HS-5 (cell line): Measurements from ENCODE around the gene CACNA1C.
"Not testable (repeated sequence)": the region's sequence is repeated elsewhere in the genome, so short reads cannot be mapped to it uniquely, and the experiment has no call there.

Experiments
- DNase-seq: peaks from one replicate; pipeline ENCODE4 v3.0.0-alpha.2; 2012; ENCODE audit warnings: low read depth

Gene CACNA1C

DNA sequence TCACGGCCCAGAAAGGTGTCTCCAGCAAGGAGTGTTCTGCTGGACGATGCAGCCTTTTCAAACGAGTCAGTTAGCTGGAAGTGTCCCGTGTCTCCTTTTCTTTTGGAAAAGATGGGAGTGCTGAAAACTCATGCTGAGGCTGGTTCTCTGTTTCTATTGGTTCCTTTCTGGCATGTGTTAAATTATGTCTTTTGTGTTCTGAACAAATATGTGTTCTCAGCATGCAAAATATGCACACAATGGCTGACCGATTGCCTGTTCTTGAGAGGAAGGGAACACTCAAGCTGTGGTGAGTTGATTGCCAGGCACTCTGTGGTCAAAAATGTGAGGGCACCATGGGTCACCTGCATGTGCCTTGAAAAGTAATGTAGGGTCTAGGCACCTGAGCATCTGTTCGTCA, 181.3 kb downstream of the CACNA1C start:
- DNase-seq, result no peak

DNA sequence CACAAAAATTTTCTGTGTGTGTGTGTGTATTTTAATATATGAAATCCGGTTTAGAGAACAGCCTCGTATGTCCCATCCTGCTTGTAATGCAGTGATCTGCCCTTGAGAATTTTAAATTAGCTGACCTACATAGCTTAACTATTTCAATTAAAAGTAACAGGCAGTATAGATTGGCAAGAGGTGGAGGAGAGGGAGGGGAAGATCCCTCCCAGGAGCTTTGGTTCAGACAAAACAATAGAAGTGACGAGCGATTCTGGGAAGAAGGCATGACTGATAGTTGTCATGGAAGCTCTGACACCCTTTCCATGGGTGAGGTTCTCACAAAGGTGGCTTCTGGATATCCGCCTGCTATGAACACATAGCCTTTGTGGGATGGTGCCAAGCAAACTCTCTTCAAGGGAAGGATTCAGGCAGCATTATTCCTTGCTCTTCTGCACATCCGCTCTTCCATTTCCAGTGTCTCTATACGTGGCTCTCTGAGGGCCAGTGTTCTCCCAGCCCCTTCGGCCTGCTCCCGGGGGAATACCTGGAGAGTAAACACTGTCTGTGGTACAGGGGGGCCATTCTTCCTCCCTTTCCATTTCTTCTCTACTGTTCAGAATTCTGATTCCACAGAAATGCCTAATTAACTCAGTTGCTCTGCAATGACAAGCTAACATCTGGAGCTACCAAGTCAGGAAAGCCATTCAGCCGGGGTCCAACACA, 182.0 kb downstream of the CACNA1C start:
- no peak for DNase-seq

DNA sequence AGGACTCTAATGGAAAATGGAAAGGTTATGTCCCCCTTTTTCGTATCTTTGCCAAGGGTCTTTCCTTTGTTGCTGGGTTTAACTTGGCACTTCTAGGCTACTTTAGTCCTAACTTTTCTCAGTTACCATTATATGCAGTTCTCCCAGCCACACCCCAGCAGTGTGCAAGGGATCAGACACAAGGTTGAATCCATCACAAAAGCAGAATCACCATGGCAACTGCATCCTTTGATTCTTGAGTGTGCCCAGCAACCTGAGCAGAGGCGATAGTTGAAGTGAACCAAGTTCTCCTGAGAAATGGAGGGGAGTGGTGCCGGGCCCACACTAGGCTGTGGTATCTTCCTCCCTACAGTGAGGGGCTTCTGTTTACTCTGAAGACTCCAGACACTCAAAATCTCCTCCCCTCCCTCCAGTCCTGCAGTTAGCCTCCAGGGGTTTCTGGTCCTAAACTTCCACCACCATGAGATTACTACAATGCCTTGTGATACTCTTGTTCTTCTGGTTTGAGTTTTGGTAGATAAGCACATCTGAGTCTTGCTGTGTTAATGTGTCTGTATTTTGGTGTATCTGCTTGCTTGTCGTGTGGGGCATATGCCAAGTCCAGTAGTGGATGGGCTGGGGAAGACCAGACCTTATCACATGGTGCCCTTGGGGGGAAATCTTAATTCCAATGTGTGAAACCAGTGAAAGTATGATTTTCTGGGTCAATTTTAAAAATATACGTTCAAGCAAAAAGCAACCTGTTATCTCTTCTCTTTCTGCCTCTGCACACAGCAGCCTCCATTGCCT, 183.9 kb downstream of the CACNA1C start:
- no peak for DNase-seq

DNA sequence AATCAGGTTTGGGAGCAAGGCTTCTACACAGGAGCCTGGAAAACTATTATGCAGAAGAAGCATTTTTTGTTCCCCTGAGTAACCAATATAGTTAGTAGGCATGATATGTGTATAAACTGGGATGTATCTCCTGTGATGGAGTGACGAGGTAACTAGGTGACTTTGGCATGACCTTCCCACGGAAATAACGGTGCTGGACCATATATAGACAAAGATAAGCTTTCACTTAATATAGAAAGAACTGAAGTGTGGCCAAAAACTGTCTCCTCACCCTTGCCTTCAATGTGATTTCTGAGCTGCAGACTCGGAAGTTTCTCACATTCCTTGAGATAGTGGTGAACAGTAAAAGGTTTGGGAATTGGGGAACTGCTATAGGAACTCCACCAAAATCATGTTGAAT, 185.3 kb downstream of the CACNA1C start:
- no peak for DNase-seq

DNA sequence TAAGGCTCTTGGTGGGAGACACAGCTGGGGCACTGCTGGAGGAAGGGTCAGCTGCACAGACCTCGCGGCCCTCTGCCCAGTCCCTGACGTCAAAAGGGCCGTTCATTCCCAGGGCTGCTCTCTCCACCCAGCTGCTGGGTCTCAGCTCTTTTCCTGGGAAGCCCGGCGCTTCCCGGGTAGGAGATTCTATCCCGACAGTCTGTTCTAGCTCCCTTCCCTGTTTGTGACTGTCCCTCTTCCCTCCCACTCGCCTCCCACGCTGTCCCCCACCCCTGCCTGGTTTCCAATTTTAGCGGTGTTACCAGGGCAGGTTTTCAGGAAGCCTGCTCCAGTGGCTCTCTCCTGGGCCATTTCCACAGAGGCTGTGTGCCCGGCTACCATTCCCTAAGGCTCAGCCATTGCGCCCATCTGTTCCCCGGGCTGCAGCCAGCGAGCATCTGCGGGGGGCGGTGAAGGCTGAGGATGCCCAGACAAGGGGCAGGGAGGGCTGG, 186.6 kb downstream of the CACNA1C start:
- DNase-seq, result no peak

DNA sequence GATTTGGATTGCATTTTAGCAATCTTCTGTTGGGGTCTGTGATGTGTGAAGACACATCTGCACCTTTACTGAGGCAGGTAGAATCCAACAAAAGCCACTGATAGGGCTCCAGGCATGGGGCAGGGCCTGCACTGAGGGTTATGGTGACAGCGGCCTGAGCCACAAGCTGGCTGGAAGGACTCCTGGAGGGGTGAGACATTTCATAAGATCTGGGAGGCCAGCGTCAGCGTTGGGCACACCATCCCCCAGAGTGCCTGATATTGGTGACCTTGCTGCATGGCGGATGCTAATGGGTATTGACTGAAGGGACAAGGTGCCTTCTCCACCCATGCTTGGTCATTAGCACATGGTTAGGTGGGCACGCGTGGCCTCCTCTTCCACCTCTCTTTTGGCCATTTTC, 187.6 kb downstream of the CACNA1C start:
- DNase-seq, result no peak

DNA sequence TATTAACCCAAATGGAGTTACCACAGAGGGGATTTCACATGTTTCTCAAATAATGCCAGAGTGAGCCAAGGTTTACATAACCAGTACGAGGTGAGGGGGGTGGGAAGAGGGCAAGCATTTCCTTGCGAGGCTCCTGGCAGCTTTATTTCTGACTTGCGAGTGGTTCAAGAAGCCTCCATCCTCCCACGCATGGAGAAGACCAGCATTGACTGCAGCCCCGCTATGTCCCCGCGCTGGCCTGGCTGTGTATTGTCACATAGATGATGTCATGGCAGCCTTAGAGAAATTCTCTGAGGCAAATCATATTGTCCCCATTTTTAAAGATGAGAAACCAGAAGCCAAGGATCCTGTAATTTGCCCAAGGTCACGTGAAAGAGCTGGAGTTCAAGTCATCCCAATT, 188.2 kb downstream of the CACNA1C start:
- DNase-seq, result no peak

DNA sequence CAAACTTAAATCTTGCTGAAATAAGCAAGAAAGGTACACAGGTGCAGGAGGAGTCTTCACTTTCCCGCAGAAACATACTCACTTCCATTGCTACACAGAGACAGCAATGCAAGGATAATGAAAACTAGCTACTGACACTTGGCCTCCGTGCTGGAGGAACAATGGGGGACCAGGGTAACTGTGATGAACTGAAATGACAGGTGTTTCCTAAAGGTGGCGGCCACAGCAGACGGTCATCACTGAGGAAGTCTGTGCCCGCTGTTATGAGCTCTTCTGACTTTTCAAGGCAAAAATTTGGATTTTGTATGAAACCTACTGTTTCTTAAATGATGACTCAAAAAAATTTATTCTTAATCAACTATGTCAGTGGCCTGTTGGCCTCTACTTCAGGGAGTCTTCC, 189.4 kb downstream of the CACNA1C start:
- DNase-seq, result no peak

DNA sequence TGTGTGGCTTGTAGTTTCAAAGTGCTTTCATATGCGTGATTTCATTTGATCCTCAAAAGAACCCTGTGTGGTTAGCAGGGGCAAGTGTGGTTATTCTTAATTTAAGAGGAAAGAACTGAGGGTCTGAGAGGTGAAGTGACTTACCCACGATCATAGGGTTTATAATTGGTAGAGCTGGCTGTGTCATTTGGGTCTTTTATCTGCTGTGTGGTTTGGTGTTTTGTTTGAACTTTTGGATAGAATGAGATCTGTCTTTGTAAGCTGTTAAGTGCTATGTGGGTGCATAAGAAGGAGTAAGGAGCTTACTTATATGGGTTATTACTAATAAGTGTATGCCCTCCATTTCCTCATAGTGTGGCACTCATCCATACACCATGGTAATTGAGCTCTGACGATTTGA, 190.0 kb downstream of the CACNA1C start:
- DNase-seq, result no peak

DNA sequence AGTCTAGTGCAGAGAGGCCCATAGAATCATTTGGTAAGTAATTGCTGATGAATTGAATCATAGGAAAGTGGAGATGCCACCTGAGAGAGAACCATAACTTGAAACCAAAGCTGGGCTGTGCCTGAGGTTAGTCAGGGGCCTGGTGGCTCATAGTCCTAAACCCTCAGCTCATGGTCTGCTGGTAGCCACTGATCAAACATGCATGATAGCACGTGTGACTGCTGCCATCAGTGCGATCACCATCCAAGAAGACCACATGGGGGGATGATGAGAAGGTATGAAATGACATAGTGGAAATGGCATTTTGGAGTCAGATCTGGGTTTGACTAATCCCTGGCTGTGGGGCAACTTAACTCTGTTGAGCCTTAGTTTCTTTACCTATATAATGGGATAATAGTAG, 190.5 kb downstream of the CACNA1C start:
- no peak for DNase-seq

DNA sequence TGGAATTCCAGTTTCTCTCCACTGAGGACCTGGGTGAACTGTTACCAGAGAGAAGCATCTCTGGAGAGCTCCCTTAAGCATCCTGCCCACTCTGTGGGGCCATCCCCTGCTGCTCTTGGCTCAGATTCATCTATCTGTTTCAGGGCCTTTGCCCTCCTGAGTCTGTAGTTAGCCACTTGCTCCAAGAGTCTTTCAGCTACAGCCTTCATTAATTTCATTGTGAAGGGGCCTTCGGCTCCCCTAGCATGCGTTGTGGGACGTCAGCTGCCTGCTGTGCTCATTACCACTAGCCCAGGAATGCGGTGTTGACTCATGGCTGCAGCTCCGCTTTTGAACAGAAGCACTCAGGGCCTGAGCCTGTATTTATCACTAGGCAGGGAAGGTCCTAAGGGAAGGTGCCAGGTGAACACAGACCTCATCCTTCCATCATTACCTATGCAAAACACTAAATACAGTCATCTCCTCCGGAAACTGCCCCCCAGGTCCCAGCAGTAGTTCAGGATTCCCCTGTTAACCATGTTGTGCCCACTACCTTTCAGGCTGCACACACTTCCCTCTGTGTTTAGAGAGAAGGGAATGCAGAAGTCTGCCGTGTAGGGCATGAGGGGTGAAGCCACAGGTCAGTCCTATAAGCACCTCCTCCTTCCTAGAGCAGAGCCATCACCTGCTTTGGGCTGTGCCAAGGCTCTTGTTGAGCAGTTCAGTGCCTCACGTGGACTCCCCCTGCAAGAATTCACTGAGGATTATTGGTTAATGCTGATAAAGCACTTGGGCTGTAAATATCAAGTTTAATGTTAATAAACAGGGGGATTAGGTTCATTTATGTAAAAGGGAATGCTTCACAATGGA, 191.4 kb downstream of the CACNA1C start:
- DNase-seq, result peak; percentile 73

DNA sequence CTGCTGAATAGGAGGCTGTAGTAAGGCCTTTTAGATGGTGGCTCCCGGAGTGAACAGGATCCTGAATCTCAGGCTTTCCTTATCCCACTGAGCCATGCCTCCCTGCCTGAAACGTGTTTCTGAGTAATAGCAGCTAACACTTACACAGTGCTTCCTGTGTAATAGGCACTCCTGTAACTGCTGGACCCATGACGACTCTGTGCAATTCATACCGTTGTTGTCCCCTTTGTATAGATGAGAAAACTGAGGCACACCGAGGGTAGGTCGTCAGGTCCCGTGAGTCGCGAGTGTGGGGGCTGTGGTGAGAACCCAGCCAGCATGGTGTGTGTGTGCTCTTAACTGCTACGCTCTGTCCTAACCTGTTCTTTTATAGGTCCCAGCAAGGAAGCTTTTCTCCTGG, 193.6 kb downstream of the CACNA1C start:
- no peak for DNase-seq

DNA sequence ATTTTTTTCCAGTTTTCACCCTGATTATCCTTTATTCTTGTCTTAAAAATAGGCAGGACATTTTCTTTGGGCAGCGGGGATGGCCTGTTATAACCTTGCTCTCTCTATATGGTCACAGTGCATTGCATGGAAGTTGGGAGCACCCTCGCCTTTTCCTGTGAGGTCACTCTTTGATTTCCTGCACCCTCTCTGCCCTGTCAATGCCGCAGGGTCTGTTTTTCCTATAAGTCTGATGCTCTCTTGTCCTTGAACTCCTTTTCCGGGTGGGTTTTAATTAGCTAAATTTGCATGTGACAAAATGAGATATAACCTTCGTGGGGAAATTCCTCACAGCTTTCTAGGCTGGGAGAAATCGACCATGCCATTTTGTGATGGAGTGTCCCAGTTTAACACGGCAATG, 194.3 kb downstream of the CACNA1C start:
- DNase-seq, result no peak

DNA sequence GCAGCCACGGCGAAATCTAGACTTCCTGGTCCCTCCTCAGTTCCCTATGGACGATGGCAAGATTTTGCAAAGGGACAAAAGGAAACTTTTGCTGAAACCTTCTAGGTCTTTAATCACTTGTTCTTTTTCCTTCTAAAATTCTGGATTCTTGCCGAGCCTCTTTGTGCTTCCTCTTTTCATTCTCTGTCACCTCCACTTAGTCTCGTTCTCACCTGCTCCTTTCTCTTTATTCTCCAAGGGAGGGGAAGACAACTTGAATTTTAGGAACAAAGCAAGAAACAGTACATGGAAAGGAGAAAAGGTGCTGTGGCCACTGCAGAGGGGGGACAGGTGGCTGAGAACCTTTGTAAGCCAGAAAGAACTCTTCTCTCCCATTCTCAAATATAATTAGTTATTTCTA, 194.8 kb downstream of the CACNA1C start:
- DNase-seq, result no peak

DNA sequence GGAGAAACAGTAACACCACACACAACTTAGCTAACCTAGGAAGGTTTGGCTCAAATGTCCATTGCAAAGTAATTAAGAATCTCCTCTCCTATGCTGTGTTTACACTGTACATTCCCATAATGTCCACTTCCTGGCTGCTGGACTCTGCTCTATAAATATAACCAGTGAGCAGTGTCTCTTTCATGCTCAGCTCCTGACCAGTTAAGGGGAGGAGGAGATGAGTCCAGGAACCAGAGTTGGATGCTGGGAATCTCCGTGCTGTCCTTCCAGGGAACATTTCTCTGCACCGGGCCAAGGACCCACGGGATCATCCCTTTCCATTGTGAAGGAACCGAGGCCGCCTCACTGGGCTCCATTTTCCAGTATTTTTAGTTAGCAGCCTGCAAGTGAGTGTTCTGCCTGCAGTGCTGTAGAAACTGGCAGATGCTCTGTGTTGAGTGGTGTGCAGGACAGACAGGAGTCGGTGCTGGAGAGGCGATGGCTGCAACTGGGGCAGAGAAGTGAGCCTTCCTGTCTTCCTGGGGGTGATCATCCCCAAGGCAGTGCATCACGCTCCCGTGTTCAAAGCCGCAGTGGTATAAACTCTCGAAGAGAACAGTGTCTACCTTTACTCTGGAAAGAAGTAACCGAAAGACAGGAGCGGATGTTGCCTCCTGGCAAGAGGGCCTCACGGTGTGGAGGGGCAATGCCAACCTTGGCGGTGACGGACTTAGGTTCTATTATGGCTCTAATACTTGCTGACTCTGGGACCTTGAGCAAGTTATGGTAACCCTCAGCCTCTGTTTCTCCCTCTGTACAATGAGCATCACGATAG, 195.5 kb downstream of the CACNA1C start:
- no peak for DNase-seq

DNA sequence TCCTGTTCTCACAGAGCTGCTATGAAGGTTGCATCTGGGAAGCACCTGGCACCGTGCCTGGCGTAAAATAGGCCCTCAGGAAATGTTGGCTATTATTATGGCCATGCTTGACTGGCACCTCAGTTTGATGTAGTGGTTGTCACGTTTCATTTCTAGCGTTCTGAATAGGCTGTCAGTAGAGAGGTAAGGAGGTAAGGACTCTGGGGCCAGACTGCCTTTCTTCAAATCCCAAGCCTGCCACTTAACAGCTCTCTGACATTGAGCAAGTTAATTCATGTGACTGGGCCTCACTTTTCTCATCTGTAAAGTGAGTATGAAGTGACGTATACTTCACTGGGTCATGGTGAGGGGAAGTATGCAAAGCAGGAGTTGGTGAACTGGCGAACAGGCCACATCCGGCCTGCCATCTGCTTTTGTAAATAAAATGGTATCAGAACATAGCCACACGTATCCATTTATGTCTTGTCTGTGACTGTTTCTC, 196.2 kb downstream of the CACNA1C start:
- DNase-seq, result no peak

DNA sequence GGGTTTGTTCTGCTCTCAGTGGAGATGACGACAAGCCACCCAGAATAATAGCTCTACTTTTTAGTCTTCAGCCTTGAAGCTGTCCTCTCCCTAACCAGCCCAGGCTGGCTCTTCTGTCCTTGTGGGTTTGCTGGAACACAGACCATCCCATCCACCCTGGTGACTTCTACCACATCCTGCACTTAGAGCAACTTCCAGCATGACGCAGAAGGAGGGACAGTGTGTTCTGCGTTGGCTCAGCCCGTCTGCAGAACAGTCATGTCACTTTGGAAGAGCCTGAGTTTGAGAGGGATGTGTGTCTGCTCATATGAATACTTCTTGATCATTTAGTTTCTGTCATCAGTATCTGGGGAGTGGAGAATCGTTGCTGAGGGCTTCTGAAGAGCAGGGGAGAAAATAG, 198.0 kb downstream of the CACNA1C start:
- DNase-seq, result no peak

DNA sequence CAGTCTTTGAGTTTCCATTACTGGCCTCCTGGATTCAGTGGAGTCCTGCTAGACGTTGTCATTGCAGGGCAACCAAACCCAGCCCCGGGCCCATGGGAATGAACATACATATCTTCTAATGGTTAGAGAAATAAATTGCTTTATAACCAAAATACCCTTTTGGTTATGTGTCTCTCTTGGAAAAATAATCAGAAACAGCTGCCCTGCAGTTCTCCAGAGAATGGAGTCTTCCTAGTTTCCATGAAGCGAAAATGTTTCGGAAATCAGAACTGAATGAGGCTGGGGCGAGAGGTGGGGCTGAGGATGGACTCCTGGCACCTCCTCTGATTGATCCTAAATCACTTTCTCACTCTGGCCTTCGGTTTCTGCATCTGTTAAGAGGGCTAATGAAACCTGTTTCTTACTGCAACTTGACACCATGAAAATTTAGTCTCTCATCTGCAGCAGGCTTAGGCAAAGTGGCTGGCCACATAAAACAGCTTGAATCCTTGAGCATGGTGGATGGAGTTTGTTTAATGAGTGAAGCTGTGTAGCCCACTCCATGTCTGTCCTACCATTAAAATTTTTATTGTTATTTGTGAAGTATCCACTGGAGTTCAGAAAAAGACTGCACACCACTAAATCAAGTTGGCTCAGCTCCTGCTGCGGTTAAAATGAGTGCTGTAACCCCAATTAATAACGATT, 198.9 kb downstream of the CACNA1C start:
- no peak for DNase-seq

DNA sequence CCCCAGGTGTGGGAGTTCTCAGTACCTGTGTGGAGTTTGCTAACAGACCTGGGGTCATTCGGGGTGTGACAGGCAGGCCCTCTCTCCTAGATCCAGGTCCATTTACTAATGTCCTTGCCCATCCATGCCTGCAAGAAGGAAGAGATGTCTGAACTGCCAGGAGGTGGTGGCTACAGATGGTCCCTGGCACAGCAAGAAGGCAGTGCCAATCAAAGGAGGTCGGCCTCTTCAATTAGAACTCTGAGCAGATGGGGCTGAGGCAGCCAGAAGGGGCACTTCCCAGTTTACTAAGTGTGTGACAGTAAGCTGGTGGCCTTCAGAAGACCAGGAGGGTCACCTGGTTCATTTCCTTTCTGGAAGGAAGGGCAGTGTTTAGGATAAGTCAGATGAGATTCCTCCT, 202.5 kb downstream of the CACNA1C start:
- no peak for DNase-seq

DNA sequence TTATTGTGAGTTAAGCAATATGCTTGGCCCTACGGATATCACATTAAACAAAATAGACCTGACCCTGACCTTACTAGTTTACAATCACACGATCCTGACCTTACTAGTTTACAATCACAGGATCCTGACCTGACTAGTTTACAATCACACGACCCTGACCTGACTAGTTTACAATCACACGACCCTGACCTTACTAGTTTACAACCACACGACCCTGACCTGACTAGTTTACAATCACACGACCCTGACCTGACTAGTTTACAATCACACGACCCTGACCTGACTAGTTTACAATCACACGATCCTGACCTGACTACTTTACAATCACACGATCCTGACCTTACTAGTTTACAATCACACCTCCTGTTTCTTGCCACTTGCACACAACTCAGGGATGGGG, 202.9 kb downstream of the CACNA1C start:
- not testable (repeated sequence) for DNase-seq

DNA sequence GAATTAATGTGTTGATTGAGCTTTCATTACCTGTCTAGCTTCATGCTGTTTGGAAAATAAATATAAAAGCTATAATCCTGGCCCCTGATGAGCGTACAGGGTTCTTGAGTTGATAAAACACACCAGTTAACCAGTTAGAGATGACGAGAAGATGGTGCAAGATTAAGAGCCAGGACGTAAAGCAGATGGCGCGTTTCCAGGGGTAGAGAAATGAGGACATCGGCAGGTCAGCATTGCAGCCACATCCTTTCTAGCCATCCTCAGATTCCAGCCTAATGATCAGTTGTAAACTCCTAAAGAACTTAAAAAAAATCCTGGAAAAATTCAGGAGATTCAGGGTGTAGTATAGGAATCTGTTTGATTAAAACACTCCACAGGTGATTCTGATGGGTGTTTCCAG, 203.7 kb downstream of the CACNA1C start:
- DNase-seq, result no peak
